Left lobe of liver (tissue), 2 donors: ENCODE measurements around the gene KCNA3. TPM values are rescaled to one million over a fixed set of nuclear protein-coding genes. Genes with fewer than 3 reads are reported as not detected.
"Not testable (repeated sequence)": the region's sequence is repeated elsewhere in the genome, so short reads cannot be mapped to it uniquely, and the experiment has no call there.

ENCODE experiments used
- ATAC-seq: fragments of 200-7000 bp; cut with Tn5 transposase; one replicate; pipeline ENCODE4 v1.9.1; 2020; ENCODE audit warnings: mild to moderate bottlenecking, moderate library complexity
- DNase-seq: peaks from one replicate; pipeline ENCODE4 v3.0.0-alpha.2; 2020; ENCODE audit warnings: low spot score
- total RNA-seq: library from RNA; stranded (reverse); gene quantifications from one replicate; pipeline ENCODE4 v1.2.1, GENCODE V29; 2021
- donor health status: DM: no; HTN: no; CAD: no; lungs with moderate emphysema.
- donor health status: DM: no; HTN: yes; CAD: no.

Gene KCNA3
- total RNA-seq, 1 donor from 2014 or later = 0.43 TPM

GRCh38 chr1:110680036-110680735 is 5.4 kb upstream of the KCNA3 start:
- ATAC-seq = no peak
- DNase-seq = no peak

- ATAC-seq (peak; percentile 19), DNase-seq (no peak)
Observed at GRCh38 chr1:110677526-110677925, 2.8 kb upstream of the KCNA3 start.

- ATAC-seq (no peak), DNase-seq (no peak)
Observed at GRCh38 chr1:110676970-110677369, 2.2 kb upstream of the KCNA3 start.

- DNase-seq (no peak), ATAC-seq (peak; percentile 19)
Observed at GRCh38 chr1:110675060-110675791, 486 bp upstream of the KCNA3 start.

- DNase-seq (no peak), ATAC-seq (no peak)
Observed at GRCh38 chr1:110673805-110674336, 869 bp downstream of the KCNA3 start.

- ATAC-seq = no peak
- no peak for DNase-seq
Observed at GRCh38 chr1:110673197-110673701, 1.5 kb downstream of the KCNA3 start.

- no peak for DNase-seq
- ATAC-seq = no peak
Observed at GRCh38 chr1:110672753-110673108, 2.0 kb downstream of the KCNA3 start.

GRCh38 chr1:110672001-110672752 is 2.6 kb downstream of the KCNA3 start:
- ATAC-seq = no peak
- no peak for DNase-seq

- ATAC-seq (no peak), DNase-seq (no peak)
Observed at GRCh38 chr1:110671361-110671760, 3.4 kb downstream of the KCNA3 start.

GRCh38 chr1:110668549-110668948 is 6.2 kb downstream of the KCNA3 start:
- DNase-seq (no peak), ATAC-seq (no peak)

- DNase-seq (no peak), ATAC-seq (no peak)
Observed at GRCh38 chr1:110667776-110668175, 7.0 kb downstream of the KCNA3 start.

- DNase-seq (no peak), ATAC-seq (no peak)
Observed at GRCh38 chr1:110663241-110663640, 11.5 kb downstream of the KCNA3 start.

GRCh38 chr1:110659559-110659958 is 15.2 kb downstream of the KCNA3 start:
- DNase-seq, ATAC-seq: not testable (repeated sequence)

- DNase-seq (no peak), ATAC-seq (no peak)
Observed at GRCh38 chr1:110657351-110657750, 17.4 kb downstream of the KCNA3 start.

GRCh38 chr1:110650609-110651008 is 24.1 kb downstream of the KCNA3 start:
- DNase-seq = no peak
- ATAC-seq = no peak

GRCh38 chr1:110648417-110648816 is 26.3 kb downstream of the KCNA3 start:
- no peak for DNase-seq
- no peak for ATAC-seq

GRCh38 chr1:110647254-110647891 is 27.4 kb downstream of the KCNA3 start:
- no peak for DNase-seq

GRCh38 chr1:110645821-110646735 is 28.7 kb downstream of the KCNA3 start:
- DNase-seq (no peak), ATAC-seq (no peak)

More at GRCh38 chr1:110647254-110647891, 27.4 kb downstream of the KCNA3 start:
- ATAC-seq = no peak

- DNase-seq (no peak), ATAC-seq (no peak)
Observed at GRCh38 chr1:110645211-110645610, 29.5 kb downstream of the KCNA3 start.
